Activated T-helper 2 cell treated with anti-CD3 and anti-CD28 coated beads, Interferon-gamma antibody, Interleukin-2, Interleukin-4, amounts not matched to agents 10 μg/mL and 5 μg/mL and 100 μg/mL, durations not matched to agents 14 hours and 24 hours and 36 hours (primary cell): ENCODE measurements around the gene ANKS1A. TPM values are rescaled to one million over a fixed set of nuclear protein-coding genes. Genes with fewer than 3 reads are reported as not detected.
"Not testable (repeated sequence)": the region's sequence is repeated elsewhere in the genome, so short reads cannot be mapped to it uniquely, and the experiment has no call there.

Experiments
- DNase-seq: peaks from one replicate; pipeline ENCODE4 v3.0.0; 2021; ENCODE audit warnings: low spot score
- H3K27ac Mint-ChIP-seq: one replicate; pipeline ENCODE4 v1.8.0; 2021; ENCODE audit warnings: mixed read lengths
- H3K27me3 Mint-ChIP-seq: one replicate; pipeline ENCODE4 v1.8.0; 2021; ENCODE audit warnings: low read depth, mixed read lengths
- H3K36me3 Mint-ChIP-seq: one replicate; pipeline ENCODE4 v1.8.0; 2021; ENCODE audit warnings: low read depth, mixed read lengths
- H3K4me1 Mint-ChIP-seq: one replicate; pipeline ENCODE4 v1.8.0; 2021; ENCODE audit warnings: low read depth, mixed read lengths
- H3K4me3 Mint-ChIP-seq: one replicate; pipeline ENCODE4 v1.8.0; 2021; ENCODE audit warnings: low read depth, mild to moderate bottlenecking, moderate library complexity, mixed read lengths
- H3K9me3 Mint-ChIP-seq: one replicate; pipeline ENCODE4 v1.8.0; 2021; ENCODE audit warnings: mixed read lengths
- intact Hi-C: fragments of 100-400 bp; cut with micrococcal nuclease; formaldehyde crosslinking; loops from one replicate; pipeline ENCODE4 v1.15.1; 2023
- total RNA-seq: library from RNA; stranded (reverse); gene quantifications from 2 replicates; pipeline ENCODE4 v1.2.3, GENCODE V29; 2022

ANKS1A gene
- total RNA-seq, 1 donor from 2014 or later, result 7.3 TPM

GRCh38 chr6:34998417-34998816, 109.4 kb downstream of the ANKS1A start:
- intact Hi-C loops, H3K27ac Mint-ChIP-seq, H3K4me1 Mint-ChIP-seq, H3K9me3 Mint-ChIP-seq, H3K4me3 Mint-ChIP-seq, H3K27me3 Mint-ChIP-seq, H3K36me3 Mint-ChIP-seq, DNase-seq: not testable (repeated sequence)

GRCh38 chr6:34999153-34999552, 110.1 kb downstream of the ANKS1A start:
- H3K4me3 Mint-ChIP-seq, H3K27ac Mint-ChIP-seq, H3K4me1 Mint-ChIP-seq, DNase-seq, H3K36me3 Mint-ChIP-seq, intact Hi-C loops, H3K27me3 Mint-ChIP-seq, H3K9me3 Mint-ChIP-seq: not testable (repeated sequence)

- H3K36me3 Mint-ChIP-seq, H3K9me3 Mint-ChIP-seq, intact Hi-C loops, H3K4me3 Mint-ChIP-seq, H3K27ac Mint-ChIP-seq, H3K27me3 Mint-ChIP-seq, DNase-seq, H3K4me1 Mint-ChIP-seq: not testable (repeated sequence)
These were observed 110.9 kb downstream of the ANKS1A start for GRCh38 chr6:34999962-35000361.

- H3K36me3 Mint-ChIP-seq, H3K4me1 Mint-ChIP-seq, H3K27me3 Mint-ChIP-seq, DNase-seq, H3K27ac Mint-ChIP-seq, H3K9me3 Mint-ChIP-seq, intact Hi-C loops, H3K4me3 Mint-ChIP-seq: not testable (repeated sequence)
These were observed 112.3 kb downstream of the ANKS1A start for GRCh38 chr6:35001349-35001748.

GRCh38 chr6:35003886-35004530, 115.0 kb downstream of the ANKS1A start:
- H3K36me3 Mint-ChIP-seq, H3K9me3 Mint-ChIP-seq, H3K27me3 Mint-ChIP-seq, H3K27ac Mint-ChIP-seq, DNase-seq, intact Hi-C loops, H3K4me1 Mint-ChIP-seq, H3K4me3 Mint-ChIP-seq: not testable (repeated sequence)

- Mint-ChIP-seq H3K9me3 (no peaks in the 10 kb centered on the region), H3K36me3 (no peaks in the 10 kb centered on the region), H3K4me1 (peaks cover 16% of the 10 kb centered on the region), H3K4me3 (no peak overlapping the region), H3K27me3 (peaks cover 12% of the 10 kb centered on the region), H3K27ac (no peak overlapping the region)
- DNase-seq, result no peak
- intact Hi-C loops, result no loop called here
These were observed 118.0 kb downstream of the ANKS1A start for GRCh38 chr6:35007016-35007415.

GRCh38 chr6:35008858-35009257, 119.8 kb downstream of the ANKS1A start:
- H3K9me3 Mint-ChIP-seq, result no peaks in the 10 kb centered on the region
- DNase-seq, result no peak
- peaks cover 17% of the 10 kb centered on the region for H3K4me1 Mint-ChIP-seq
- intact Hi-C loops, result no loop called here
- no peak overlapping the region for H3K27ac Mint-ChIP-seq
- H3K27me3 Mint-ChIP-seq, result peaks cover 12% of the 10 kb centered on the region
- H3K4me3 Mint-ChIP-seq, result no peak overlapping the region
- no peaks in the 10 kb centered on the region for H3K36me3 Mint-ChIP-seq

- H3K27ac Mint-ChIP-seq, result no peak overlapping the region
- peaks cover 17% of the 10 kb centered on the region for H3K4me1 Mint-ChIP-seq
- no peak overlapping the region for H3K4me3 Mint-ChIP-seq
- intact Hi-C loops, result no loop called here
- H3K9me3 Mint-ChIP-seq, result no peaks in the 10 kb centered on the region
- H3K27me3 Mint-ChIP-seq, result peaks cover 12% of the 10 kb centered on the region
- H3K36me3 Mint-ChIP-seq, result no peaks in the 10 kb centered on the region
- DNase-seq, result no peak
These were observed 122.3 kb downstream of the ANKS1A start for GRCh38 chr6:35011096-35012041.

GRCh38 chr6:35013701-35014100, 124.6 kb downstream of the ANKS1A start:
- intact Hi-C loops, result no loop called here
- peaks cover 2% of the 10 kb centered on the region for H3K36me3 Mint-ChIP-seq
- no peak for DNase-seq
- H3K27me3 Mint-ChIP-seq, result peaks cover 12% of the 10 kb centered on the region
- H3K4me3 Mint-ChIP-seq, result no peak overlapping the region
- peaks cover 17% of the 10 kb centered on the region for H3K4me1 Mint-ChIP-seq
- H3K27ac Mint-ChIP-seq, result no peak overlapping the region
- H3K9me3 Mint-ChIP-seq, result no peaks in the 10 kb centered on the region

GRCh38 chr6:35014341-35014740, 125.3 kb downstream of the ANKS1A start:
- no peak for DNase-seq
- peaks cover 17% of the 10 kb centered on the region for H3K4me1 Mint-ChIP-seq
- H3K4me3 Mint-ChIP-seq, result no peak overlapping the region
- H3K27me3 Mint-ChIP-seq, result peaks cover 7% of the 10 kb centered on the region
- intact Hi-C loops, result no loop called here
- no peaks in the 10 kb centered on the region for H3K9me3 Mint-ChIP-seq
- peaks cover 3% of the 10 kb centered on the region for H3K36me3 Mint-ChIP-seq
- H3K27ac Mint-ChIP-seq, result no peak overlapping the region

- Mint-ChIP-seq H3K4me3 (no peak overlapping the region), H3K36me3 (peaks cover 3% of the 10 kb centered on the region), H3K27me3 (peaks cover 7% of the 10 kb centered on the region), H3K9me3 (no peaks in the 10 kb centered on the region), H3K27ac (no peak overlapping the region), H3K4me1 (peaks cover 17% of the 10 kb centered on the region)
- intact Hi-C loops, result no loop called here
- DNase-seq, result no peak
These were observed 125.7 kb downstream of the ANKS1A start for GRCh38 chr6:35014786-35015185.

- intact Hi-C loops, result no loop called here
- Mint-ChIP-seq H3K4me3 (no peak overlapping the region), H3K36me3 (peaks cover 3% of the 10 kb centered on the region), H3K9me3 (no peaks in the 10 kb centered on the region), H3K27me3 (peaks cover 6% of the 10 kb centered on the region), H3K27ac (no peak overlapping the region), H3K4me1 (peaks cover 16% of the 10 kb centered on the region)
- no peak for DNase-seq
These were observed 126.4 kb downstream of the ANKS1A start for GRCh38 chr6:35015476-35015875.

- intact Hi-C loops, result no loop called here
- no peak overlapping the region for H3K27ac Mint-ChIP-seq
- no peak overlapping the region for H3K4me3 Mint-ChIP-seq
- H3K9me3 Mint-ChIP-seq, result no peaks in the 10 kb centered on the region
- no peak for DNase-seq
- H3K4me1 Mint-ChIP-seq, result peaks cover 11% of the 10 kb centered on the region
- peaks cover under 1% of the 10 kb centered on the region for H3K27me3 Mint-ChIP-seq
- H3K36me3 Mint-ChIP-seq, result peaks cover 3% of the 10 kb centered on the region
These were observed 126.9 kb downstream of the ANKS1A start for GRCh38 chr6:35015996-35016395.
